Measurements from ENCODE around the gene SATL1. TPM values are rescaled to one million over a fixed set of nuclear protein-coding genes. Genes with fewer than 3 reads are reported as not detected.
"Not testable (repeated sequence)": the region's sequence is repeated elsewhere in the genome, so short reads cannot be mapped to it uniquely, and the experiment has no call there.

Gene SATL1
- total and polyA plus RNA-seq, 2 experiments from 2014 or later, result 0.14 to 0.68 TPM

DNA sequence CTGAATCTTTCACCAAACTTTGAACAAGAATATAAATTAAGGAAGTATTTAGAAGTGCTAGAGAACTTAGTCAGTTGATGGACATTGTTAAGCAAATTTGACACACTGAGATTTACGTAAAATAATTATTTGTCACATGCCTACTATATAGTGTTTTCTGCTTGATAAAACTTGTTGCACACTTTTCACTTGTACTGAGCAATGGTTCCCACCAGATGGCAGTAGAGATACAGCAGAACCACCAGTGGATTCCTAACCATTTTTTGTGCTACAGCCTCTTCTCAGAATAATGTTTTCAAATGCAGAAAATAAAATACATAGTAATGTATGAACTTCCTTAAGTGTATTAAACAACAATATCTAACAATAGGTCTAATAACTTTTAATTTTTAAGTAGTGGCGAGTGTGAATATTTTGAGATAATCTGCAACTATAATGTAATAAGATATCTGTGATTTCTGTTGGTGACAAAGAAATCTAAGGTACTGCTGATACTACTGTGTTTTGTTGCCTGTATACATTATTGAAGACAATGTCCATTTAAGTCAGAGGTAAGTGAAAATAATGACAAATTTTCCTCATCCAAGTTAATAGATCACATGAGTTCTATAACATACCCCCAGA, 158.7 kb downstream of the SATL1 start:
- TF ChIP-seq JUNB (IDR thresholded peaks at IDR 0.05; ENCODE audit: unreplicated experiment), result no peak
- no peak for TF ChIP-seq ZNF114 (CRISPR knock-in tag; IDR thresholded peaks at IDR 0.05)
- TF ChIP-seq, protein P1, sequence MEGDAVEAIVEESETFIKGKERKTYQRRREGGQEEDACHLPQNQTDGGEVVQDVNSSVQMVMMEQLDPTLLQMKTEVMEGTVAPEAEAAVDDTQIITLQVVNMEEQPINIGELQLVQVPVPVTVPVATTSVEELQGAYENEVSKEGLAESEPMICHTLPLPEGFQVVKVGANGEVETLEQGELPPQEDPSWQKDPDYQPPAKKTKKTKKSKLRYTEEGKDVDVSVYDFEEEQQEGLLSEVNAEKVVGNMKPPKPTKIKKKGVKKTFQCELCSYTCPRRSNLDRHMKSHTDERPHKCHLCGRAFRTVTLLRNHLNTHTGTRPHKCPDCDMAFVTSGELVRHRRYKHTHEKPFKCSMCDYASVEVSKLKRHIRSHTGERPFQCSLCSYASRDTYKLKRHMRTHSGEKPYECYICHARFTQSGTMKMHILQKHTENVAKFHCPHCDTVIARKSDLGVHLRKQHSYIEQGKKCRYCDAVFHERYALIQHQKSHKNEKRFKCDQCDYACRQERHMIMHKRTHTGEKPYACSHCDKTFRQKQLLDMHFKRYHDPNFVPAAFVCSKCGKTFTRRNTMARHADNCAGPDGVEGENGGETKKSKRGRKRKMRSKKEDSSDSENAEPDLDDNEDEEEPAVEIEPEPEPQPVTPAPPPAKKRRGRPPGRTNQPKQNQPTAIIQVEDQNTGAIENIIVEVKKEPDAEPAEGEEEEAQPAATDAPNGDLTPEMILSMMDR (conservative IDR thresholded peaks at IDR 0.05; ENCODE audit: low read depth in 2 of 2), result peak; percentile 61 to 68
- H3K9me2 ChIP-seq (ENCODE audit: insufficient read depth), result no peaks in the 10 kb centered on the region
- H2AFZ ChIP-seq, result no peak overlapping the region
- no peak for ATAC-seq
- H3K27me3 Mint-ChIP-seq (ENCODE audit: insufficient read depth, low read depth, poor library complexity), result peaks cover 6% of the 10 kb centered on the region
- H3K4me1 Mint-ChIP-seq, result no peaks in the 10 kb centered on the region
- H3K36me3 Mint-ChIP-seq (ENCODE audit: low read depth), result peaks cover 33% of the 10 kb centered on the region
- DNase-seq (ENCODE audit: low spot score), result peak; percentile 20
- H3K4me1 ChIP-seq (ENCODE audit: insufficient read depth), result no peaks in the 10 kb centered on the region
- no peaks in the 10 kb centered on the region for H3K27me3 ChIP-seq (ENCODE audit: insufficient read depth)
- H3F3A ChIP-seq (replicated peaks; ENCODE audit: low read depth), result no peaks in the 10 kb centered on the region
- H3K27ac Mint-ChIP-seq, result no peak overlapping the region
- no peak overlapping the region for H3K4me3 Mint-ChIP-seq
- peaks cover 8% of the 10 kb centered on the region; the same call in 1 of the 3 replicates for H3K9me3 Mint-ChIP-seq
- no peak overlapping the region for H3K4me2 ChIP-seq
- no peak overlapping the region for H3K27ac ChIP-seq (ENCODE audit: low read depth)
- no peaks in the 10 kb centered on the region for H3K36me3 ChIP-seq (ENCODE audit: insufficient read depth)
- no peaks in the 10 kb centered on the region for H4K20me1 ChIP-seq (replicated peaks; ENCODE audit: insufficient read depth)
- no peaks in the 10 kb centered on the region for H3K79me2 ChIP-seq (replicated peaks; ENCODE audit: insufficient read depth)
- H3K4me3 ChIP-seq, result no peak overlapping the region

DNA sequence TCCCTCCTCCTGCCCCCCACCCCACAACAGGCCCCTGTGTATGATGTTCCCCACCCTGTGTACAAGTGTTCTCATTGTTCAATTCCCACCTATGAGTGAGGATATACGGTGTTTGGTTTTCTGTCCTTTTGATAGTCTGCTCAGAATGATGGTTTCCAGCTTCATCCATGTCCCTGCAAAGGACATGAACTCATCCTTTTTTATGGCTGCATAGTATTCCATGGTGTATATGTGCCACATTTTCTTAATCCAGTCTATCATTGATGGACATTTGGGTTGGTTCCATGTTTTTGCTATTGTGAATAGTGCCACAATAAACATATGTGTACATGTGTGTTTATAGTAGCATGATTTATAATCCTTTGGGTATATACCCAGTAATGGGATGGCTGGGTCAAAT, 166.3 kb downstream of the SATL1 start:
- H3K4me2 ChIP-seq; H3K9me2 ChIP-seq (ENCODE audit: insufficient read depth); H3F3A ChIP-seq (replicated peaks; ENCODE audit: low read depth); H3K27me3 ChIP-seq (ENCODE audit: insufficient read depth); H3K79me2 ChIP-seq (replicated peaks; ENCODE audit: insufficient read depth); DNase-seq (ENCODE audit: low spot score); H3K27ac Mint-ChIP-seq; H3K4me3 Mint-ChIP-seq; H3K4me3 ChIP-seq; ATAC-seq; H3K4me1 ChIP-seq (ENCODE audit: insufficient read depth); H3K9me3 Mint-ChIP-seq; H3K27me3 Mint-ChIP-seq (ENCODE audit: insufficient read depth, low read depth, poor library complexity); H4K20me1 ChIP-seq (replicated peaks; ENCODE audit: insufficient read depth); H2AFZ ChIP-seq; H3K36me3 ChIP-seq (ENCODE audit: insufficient read depth); H3K27ac ChIP-seq (ENCODE audit: low read depth); H3K4me1 Mint-ChIP-seq: not testable (repeated sequence)
- peaks cover 20% of the 10 kb centered on the region; the same call in 2 of the 3 replicates for H3K36me3 Mint-ChIP-seq (ENCODE audit: low read depth)

DNA sequence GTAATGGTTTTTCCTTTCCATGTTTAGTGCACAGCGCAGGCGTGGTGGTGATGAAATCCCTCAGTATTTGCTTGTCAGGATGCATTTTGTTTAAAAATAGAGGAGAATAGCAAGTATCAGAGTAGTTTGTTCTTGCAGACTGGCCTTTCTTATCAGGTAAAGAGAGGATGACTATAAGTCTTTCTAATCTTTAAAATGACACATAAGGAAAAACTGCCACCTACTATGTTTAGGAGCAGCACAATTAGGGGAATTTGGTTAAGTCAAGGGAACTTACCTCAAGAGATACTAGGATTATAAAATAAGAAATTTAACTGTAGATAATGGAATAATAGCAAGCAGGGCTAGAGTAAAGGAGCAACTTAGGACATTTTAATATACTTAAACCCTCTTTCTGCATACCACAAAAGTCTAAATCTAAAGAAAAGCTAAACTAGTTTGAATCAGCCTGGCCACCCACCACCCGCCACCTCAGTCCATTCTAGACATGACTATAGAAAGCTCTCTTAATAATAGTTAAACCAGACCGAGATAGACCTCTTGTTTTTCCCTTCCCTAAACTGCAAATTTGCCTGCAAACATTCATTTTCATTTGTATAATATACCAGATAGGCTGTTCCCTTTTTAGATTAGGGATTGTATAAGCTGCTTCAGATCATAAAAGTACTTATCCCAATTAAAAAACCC, 177.9 kb downstream of the SATL1 start:
- Histone ChIP-seq H3K4me2 (no peak overlapping the region), H3K4me3 (no peak overlapping the region), H3K27ac (ENCODE audit: low read depth) (no peak overlapping the region), H2AFZ (no peak overlapping the region), H3K9me2 (ENCODE audit: insufficient read depth) (no peaks in the 10 kb centered on the region), H3K27me3 (ENCODE audit: insufficient read depth) (no peaks in the 10 kb centered on the region), H4K20me1 (replicated peaks; ENCODE audit: insufficient read depth) (no peaks in the 10 kb centered on the region), H3K79me2 (replicated peaks; ENCODE audit: insufficient read depth) (0 out of 2 replicates have a peak, but pooled peaks cover 3% of the 10 kb centered on the region), H3K4me1 (ENCODE audit: insufficient read depth) (no peaks in the 10 kb centered on the region), H3F3A (replicated peaks; ENCODE audit: low read depth) (no peaks in the 10 kb centered on the region), H3K36me3 (ENCODE audit: insufficient read depth) (no peaks in the 10 kb centered on the region)
- Mint-ChIP-seq H3K9me3 (peaks cover 4% of the 10 kb centered on the region; the same call in 1 of the 3 replicates), H3K27me3 (ENCODE audit: insufficient read depth, low read depth, poor library complexity) (no peaks in the 10 kb centered on the region), H3K4me3 (no peak overlapping the region), H3K4me1 (no peaks in the 10 kb centered on the region), H3K27ac (no peak overlapping the region), H3K36me3 (ENCODE audit: low read depth) (peaks cover 13% of the 10 kb centered on the region; the same call in 2 of the 3 replicates)
- ATAC-seq (no peak), DNase-seq (ENCODE audit: low spot score) (no peak)
- no peak for TF ChIP-seq ZNF331 (CRISPR knock-in tag; IDR thresholded peaks at IDR 0.05; ENCODE audit: low read depth)
- TF ChIP-seq, protein P2, sequence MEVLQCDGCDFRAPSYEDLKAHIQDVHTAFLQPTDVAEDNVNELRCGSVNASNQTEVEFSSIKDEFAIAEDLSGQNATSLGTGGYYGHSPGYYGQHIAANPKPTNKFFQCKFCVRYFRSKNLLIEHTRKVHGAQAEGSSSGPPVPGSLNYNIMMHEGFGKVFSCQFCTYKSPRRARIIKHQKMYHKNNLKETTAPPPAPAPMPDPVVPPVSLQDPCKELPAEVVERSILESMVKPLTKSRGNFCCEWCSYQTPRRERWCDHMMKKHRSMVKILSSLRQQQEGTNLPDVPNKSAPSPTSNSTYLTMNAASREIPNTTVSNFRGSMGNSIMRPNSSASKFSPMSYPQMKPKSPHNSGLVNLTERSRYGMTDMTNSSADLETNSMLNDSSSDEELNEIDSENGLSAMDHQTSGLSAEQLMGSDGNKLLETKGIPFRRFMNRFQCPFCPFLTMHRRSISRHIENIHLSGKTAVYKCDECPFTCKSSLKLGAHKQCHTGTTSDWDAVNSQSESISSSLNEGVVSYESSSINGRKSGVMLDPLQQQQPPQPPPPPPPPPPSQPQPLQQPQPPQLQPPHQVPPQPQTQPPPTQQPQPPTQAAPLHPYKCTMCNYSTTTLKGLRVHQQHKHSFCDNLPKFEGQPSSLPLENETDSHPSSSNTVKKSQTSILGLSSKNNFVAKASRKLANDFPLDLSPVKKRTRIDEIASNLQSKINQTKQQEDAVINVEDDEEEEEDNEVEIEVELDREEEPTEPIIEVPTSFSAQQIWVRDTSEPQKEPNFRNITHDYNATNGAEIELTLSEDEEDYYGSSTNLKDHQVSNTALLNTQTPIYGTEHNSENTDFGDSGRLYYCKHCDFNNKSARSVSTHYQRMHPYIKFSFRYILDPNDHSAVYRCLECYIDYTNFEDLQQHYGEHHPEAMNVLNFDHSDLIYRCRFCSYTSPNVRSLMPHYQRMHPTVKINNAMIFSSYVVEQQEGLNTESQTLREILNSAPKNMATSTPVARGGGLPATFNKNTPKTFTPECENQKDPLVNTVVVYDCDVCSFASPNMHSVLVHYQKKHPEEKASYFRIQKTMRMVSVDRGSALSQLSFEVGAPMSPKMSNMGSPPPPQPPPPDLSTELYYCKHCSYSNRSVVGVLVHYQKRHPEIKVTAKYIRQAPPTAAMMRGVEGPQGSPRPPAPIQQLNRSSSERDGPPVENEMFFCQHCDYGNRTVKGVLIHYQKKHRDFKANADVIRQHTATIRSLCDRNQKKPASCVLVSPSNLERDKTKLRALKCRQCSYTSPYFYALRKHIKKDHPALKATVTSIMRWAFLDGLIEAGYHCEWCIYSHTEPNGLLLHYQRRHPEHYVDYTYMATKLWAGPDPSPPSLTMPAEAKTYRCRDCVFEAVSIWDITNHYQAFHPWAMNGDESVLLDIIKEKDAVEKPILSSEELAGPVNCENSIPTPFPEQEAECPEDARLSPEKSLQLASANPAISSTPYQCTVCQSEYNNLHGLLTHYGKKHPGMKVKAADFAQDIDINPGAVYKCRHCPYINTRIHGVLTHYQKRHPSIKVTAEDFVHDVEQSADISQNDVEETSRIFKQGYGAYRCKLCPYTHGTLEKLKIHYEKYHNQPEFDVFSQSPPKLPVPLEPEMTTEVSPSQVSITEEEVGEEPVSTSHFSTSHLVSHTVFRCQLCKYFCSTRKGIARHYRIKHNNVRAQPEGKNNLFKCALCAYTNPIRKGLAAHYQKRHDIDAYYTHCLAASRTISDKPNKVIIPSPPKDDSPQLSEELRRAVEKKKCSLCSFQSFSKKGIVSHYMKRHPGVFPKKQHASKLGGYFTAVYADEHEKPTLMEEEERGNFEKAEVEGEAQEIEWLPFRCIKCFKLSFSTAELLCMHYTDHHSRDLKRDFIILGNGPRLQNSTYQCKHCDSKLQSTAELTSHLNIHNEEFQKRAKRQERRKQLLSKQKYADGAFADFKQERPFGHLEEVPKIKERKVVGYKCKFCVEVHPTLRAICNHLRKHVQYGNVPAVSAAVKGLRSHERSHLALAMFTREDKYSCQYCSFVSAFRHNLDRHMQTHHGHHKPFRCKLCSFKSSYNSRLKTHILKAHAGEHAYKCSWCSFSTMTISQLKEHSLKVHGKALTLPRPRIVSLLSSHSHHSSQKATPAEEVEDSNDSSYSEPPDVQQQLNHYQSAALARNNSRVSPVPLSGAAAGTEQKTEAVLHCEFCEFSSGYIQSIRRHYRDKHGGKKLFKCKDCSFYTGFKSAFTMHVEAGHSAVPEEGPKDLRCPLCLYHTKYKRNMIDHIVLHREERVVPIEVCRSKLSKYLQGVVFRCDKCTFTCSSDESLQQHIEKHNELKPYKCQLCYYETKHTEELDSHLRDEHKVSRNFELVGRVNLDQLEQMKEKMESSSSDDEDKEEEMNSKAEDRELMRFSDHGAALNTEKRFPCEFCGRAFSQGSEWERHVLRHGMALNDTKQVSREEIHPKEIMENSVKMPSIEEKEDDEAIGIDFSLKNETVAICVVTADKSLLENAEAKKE (CRISPR knock-in tag; IDR thresholded peaks at IDR 0.05), result no peak
- TF ChIP-seq, protein P3, sequence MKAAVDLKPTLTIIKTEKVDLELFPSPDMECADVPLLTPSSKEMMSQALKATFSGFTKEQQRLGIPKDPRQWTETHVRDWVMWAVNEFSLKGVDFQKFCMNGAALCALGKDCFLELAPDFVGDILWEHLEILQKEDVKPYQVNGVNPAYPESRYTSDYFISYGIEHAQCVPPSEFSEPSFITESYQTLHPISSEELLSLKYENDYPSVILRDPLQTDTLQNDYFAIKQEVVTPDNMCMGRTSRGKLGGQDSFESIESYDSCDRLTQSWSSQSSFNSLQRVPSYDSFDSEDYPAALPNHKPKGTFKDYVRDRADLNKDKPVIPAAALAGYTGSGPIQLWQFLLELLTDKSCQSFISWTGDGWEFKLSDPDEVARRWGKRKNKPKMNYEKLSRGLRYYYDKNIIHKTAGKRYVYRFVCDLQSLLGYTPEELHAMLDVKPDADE (IDR thresholded peaks at IDR 0.05), result no peak

Data from GM23338 (cell line).